Erythroblast (primary cell): Measurements from ENCODE around the gene ARHGEF11.

Experiments used
- GATA1 ChIP-seq: IDR thresholded peaks from 2 replicates; pipeline ENCODE4 v1.6.1; 2011; ENCODE audit warnings: low read depth, mild to moderate bottlenecking, control low read depth, low read length, moderate library complexity
- POLR2A ChIP-seq: IDR thresholded peaks from 2 replicates; pipeline ENCODE4 v1.6.1; 2011; ENCODE audit warnings: mild to moderate bottlenecking, low read length

DNA sequence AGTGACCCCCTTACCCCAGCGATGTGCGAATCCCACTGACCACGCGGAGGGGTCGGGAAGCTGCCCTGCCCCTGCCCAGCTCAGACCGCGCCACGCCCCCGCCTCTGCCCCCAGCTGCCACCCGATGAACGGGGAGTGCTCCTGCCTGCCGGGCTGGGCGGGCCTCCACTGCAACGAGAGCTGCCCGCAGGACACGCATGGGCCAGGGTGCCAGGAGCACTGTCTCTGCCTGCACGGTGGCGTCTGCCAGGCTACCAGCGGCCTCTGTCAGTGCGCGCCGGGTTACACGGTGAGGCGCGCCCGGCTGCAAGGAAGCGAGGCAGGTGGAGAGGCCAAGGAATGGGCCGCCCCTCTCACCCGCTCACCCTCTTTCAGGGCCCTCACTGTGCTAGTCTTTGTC lies 137.0 kb downstream of the ARHGEF11 start:
- TF ChIP-seq POLR2A (no peak), GATA1 (no peak)
